KOPT-K1 (cell line): ENCODE measurements around the gene CDCP2.

Experiments
- H3K27ac ChIP-seq: fragments of 200-600 bp; sonication (generic); 2 replicates; pipeline ENCODE4 v1.5.1; 2016; ENCODE audit warnings: antibody characterized with exemption, mild to moderate bottlenecking, low read depth, low read length; ENCODE audit not compliant: poor library complexity, severe bottlenecking
- H3K36me3 ChIP-seq: fragments of 200-600 bp; sonication (generic); 2 replicates; pipeline ENCODE4 v1.5.1; 2017; ENCODE audit warnings: antibody characterized with exemption, mild to moderate bottlenecking, low read length, moderate library complexity; ENCODE audit not compliant: insufficient read depth
- H3K9me3 ChIP-seq: fragments of 200-600 bp; sonication (generic); 2 replicates; pipeline ENCODE4 v1.5.1; 2017; ENCODE audit warnings: antibody characterized with exemption, low read length, mild to moderate bottlenecking; ENCODE audit not compliant: insufficient read depth, poor library complexity, severe bottlenecking

CDCP2 gene

GRCh38 chr1:54120018-54120697, 32.6 kb downstream of the CDCP2 start:
- Histone ChIP-seq H3K36me3 (no peaks in the 10 kb centered on the region), H3K27ac (no peak overlapping the region), H3K9me3 (no peaks in the 10 kb centered on the region)

GRCh38 chr1:54118704-54119103, 34.1 kb downstream of the CDCP2 start:
- no peak overlapping the region for H3K27ac ChIP-seq
- no peaks in the 10 kb centered on the region for H3K36me3 ChIP-seq
- H3K9me3 ChIP-seq, result no peaks in the 10 kb centered on the region

GRCh38 chr1:54117815-54118563, 34.8 kb downstream of the CDCP2 start:
- Histone ChIP-seq H3K9me3 (no peaks in the 10 kb centered on the region), H3K36me3 (no peaks in the 10 kb centered on the region), H3K27ac (no peak overlapping the region)

- Histone ChIP-seq H3K36me3 (no peaks in the 10 kb centered on the region), H3K9me3 (no peaks in the 10 kb centered on the region), H3K27ac (no peak overlapping the region)
These were observed 37.3 kb downstream of the CDCP2 start for GRCh38 chr1:54115520-54115919.

GRCh38 chr1:54114955-54115354, 37.8 kb downstream of the CDCP2 start:
- Histone ChIP-seq H3K27ac (no peak overlapping the region), H3K36me3 (no peaks in the 10 kb centered on the region), H3K9me3 (no peaks in the 10 kb centered on the region)

- H3K27ac ChIP-seq, result no peak overlapping the region
- H3K36me3 ChIP-seq, result no peaks in the 10 kb centered on the region
- H3K9me3 ChIP-seq, result no peaks in the 10 kb centered on the region
These were observed 38.8 kb downstream of the CDCP2 start for GRCh38 chr1:54114001-54114400.

- Histone ChIP-seq H3K27ac (no peak overlapping the region), H3K36me3 (no peaks in the 10 kb centered on the region), H3K9me3 (no peaks in the 10 kb centered on the region)
These were observed 40.0 kb downstream of the CDCP2 start for GRCh38 chr1:54112705-54113368.

GRCh38 chr1:54112027-54112426, 40.8 kb downstream of the CDCP2 start:
- no peak overlapping the region for H3K27ac ChIP-seq
- H3K9me3 ChIP-seq, result no peaks in the 10 kb centered on the region
- H3K36me3 ChIP-seq, result no peaks in the 10 kb centered on the region

GRCh38 chr1:54111624-54112023, 41.2 kb downstream of the CDCP2 start:
- Histone ChIP-seq H3K36me3 (no peaks in the 10 kb centered on the region), H3K27ac (no peak overlapping the region), H3K9me3 (no peaks in the 10 kb centered on the region)

- Histone ChIP-seq H3K36me3 (no peaks in the 10 kb centered on the region), H3K9me3 (no peaks in the 10 kb centered on the region), H3K27ac (no peak overlapping the region)
These were observed 41.8 kb downstream of the CDCP2 start for GRCh38 chr1:54110996-54111395.

- Histone ChIP-seq H3K9me3 (no peaks in the 10 kb centered on the region), H3K27ac (no peak overlapping the region), H3K36me3 (no peaks in the 10 kb centered on the region)
These were observed 43.4 kb downstream of the CDCP2 start for GRCh38 chr1:54109129-54110090.

GRCh38 chr1:54108156-54108555, 44.6 kb downstream of the CDCP2 start:
- Histone ChIP-seq H3K36me3 (no peaks in the 10 kb centered on the region), H3K9me3 (no peaks in the 10 kb centered on the region), H3K27ac (no peak overlapping the region)

- Histone ChIP-seq H3K9me3 (no peaks in the 10 kb centered on the region), H3K36me3 (no peaks in the 10 kb centered on the region; the same call in 1 of the 2 replicates), H3K27ac (no peak overlapping the region)
These were observed 45.7 kb downstream of the CDCP2 start for GRCh38 chr1:54107131-54107530.

- Histone ChIP-seq H3K27ac (no peak overlapping the region), H3K36me3 (no peaks in the 10 kb centered on the region; the same call in 1 of the 2 replicates), H3K9me3 (no peaks in the 10 kb centered on the region)
These were observed 47.0 kb downstream of the CDCP2 start for GRCh38 chr1:54105736-54106269.
